GM04504 (cell line): ENCODE measurements around the gene PLEKHA8.
"Not testable (repeated sequence)": the region's sequence is repeated elsewhere in the genome, so short reads cannot be mapped to it uniquely, and the experiment has no call there.

ENCODE experiments used
- DNase-seq: peaks from one replicate; pipeline ENCODE4 v3.0.0-alpha.2; 2012; ENCODE audit warnings: low read depth

Gene PLEKHA8

DNA sequence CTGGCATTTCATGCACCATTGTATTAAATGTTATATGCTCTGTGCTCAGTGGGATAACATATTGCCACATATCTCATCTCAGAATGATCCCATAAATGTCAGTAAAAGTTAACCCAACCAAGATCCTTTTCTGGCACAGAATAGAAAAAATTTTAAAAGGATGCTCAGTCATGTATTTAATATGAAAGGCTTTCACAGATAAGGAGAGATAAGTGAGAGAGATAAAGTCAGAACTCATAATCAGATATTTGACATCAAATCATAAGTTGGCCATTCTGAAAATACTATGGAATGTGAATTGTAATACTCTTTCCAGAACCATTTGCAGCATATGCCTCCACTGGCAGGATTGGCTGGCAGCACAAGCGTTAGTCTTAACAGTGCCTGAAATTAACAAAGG is 38.5 kb downstream of the PLEKHA8 start:
- DNase-seq = no peak

GRCh38 chr7:30068117-30068516 is 39.9 kb downstream of the PLEKHA8 start:
- peak; percentile 80 for DNase-seq

- no peak for DNase-seq
Measured at GRCh38 chr7:30069096-30069867, 41.1 kb downstream of the PLEKHA8 start.

DNA sequence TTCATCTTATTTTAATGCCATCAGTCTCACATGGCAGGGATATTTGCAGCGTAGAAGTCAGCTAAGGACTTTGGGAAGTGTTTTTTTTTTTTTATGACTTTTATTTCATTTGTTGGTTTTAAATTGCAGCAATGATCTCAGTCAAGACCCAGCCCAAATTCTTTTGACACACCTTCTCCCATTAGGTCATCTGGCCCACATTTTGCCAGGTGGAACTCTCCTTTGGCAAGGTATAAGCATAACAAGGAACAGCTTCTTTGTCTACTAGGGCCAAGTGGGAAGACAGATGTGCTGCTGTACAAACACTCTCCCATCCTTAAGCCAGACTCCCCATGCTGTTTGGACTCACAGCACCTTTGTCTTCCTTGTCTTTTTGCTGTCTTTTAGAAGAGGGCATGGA is 41.8 kb downstream of the PLEKHA8 start:
- DNase-seq = no peak

DNA sequence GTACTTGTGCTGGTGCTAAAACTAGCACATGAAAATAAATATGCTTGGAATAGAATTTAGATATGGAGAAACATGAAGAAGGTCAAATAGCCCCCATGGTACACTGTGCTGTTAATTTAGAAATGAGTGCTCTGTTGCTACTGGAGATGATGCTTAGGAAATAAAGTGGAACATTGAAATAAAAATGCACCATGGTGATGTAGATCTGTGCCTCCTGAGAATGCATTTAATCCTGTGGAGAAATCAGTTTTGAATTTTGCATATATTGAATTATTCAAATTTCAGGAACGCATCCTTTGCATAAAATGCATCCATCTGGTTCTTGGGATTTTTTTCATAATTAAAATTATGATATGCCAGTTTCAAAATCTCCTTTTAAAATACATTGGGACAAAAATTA is 44.5 kb downstream of the PLEKHA8 start:
- no peak for DNase-seq

DNA sequence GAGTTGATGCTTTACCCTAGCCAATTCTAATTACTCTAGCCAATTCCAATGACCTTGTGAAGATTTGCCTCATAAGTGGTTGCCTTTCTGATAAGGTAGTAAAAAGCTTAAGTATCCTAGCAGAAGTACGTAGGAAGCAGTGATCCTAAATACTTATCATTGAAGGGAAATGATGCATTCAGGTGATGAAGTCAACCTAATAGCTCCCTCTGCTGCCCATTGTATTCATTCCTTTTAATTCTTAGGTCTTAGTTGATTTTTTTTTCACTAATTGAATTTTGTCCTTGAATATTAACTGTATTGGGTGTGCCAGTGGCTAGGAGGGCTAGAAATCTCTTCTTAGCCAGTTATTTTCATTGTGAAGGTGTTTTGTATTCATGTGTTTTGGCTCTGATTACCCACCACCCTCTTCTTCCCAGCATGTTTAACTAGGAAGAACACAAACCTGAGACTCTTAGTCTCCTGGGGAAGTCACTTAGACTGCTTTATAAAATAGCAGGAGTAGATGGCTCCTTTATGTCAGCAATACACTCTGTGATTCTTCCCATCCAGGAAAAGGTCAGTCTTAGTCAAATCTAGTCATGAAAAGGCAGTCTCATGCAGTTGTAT is 46.3 kb downstream of the PLEKHA8 start:
- no peak for DNase-seq

DNA sequence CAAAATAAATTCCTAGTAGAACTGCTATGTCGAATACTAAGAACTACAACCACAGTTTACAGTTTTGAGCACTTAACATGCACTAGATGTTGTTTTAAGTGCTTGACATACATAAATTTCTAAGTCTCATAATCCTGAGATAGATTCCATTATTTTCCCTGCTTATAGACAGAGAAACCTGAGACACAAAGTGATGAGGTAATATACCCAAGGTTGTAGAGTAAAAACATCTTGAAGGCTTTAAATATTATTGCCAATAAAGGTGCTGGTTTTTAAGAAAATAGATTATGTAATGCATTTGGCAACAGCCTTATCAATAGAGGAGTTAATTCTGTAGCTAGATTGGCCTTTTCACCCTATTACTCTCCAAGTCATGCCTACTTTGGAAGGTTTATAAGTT is 48.2 kb downstream of the PLEKHA8 start:
- no peak for DNase-seq

GRCh38 chr7:30078280-30078679 is 50.1 kb downstream of the PLEKHA8 start:
- no peak for DNase-seq

GRCh38 chr7:30079880-30080279 is 51.7 kb downstream of the PLEKHA8 start:
- no peak for DNase-seq

DNA sequence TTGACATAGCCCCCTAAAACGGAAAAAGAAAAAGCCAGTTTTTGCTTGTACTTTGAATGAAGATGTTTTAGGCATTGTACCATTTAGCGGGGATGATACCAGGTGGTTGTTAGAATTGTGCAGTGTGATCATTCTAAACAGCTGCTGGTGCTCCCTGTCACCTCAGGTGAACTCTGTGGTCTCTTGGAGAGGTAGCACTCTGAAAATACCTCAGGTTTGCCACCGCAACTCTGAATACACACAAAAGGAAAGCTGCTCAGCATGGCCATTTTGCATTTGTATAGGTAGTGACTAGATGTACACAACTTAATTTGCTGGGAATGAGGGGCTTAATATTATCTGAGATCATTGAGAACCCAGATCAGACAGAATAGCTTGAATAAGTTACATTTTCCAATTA is 52.6 kb downstream of the PLEKHA8 start:
- no peak for DNase-seq

DNA sequence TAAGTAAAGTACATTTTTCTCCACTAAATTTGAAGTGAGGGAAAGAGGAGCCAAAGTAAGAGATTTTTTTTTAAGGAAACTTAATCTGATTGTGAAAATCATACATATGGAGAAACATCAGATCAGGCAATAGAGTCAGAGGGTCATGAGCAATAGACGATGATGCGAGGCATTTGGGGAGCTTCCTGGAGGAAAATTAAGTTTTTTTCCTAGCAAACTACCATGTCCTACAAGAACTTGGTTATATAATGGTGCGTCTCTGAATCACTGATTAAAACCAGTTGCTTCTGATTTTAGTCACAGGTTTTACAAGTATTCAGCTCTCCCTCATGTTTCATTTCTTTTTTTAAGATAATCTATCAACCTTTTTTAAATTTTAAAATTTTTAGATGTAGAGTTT is 54.5 kb downstream of the PLEKHA8 start:
- DNase-seq = no peak

GRCh38 chr7:30083334-30083733 is 55.1 kb downstream of the PLEKHA8 start:
- no peak for DNase-seq

GRCh38 chr7:30084212-30084611 is 56.0 kb downstream of the PLEKHA8 start:
- DNase-seq = no peak

GRCh38 chr7:30086529-30086928 is 58.3 kb downstream of the PLEKHA8 start:
- DNase-seq = no peak

GRCh38 chr7:30087371-30087770 is 59.2 kb downstream of the PLEKHA8 start:
- no peak for DNase-seq

DNA sequence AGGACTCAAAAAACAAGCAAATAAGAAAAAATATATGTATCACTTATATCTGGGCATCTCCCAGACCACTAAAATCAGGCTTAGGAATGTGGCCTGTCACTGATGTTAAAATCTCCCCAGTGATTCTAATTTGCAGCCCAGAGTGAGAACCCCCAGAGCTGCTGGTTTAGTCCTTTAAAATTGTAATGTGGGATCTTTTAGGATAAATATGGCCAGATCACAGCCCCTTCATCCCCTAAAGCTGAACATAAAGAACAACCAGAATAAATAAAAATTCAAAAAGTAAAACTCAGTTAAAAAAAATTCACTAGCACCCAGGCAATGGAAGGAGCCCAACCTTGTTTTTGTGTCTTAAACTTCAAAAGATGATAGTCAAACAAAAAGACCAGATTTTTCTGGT is 60.1 kb downstream of the PLEKHA8 start:
- DNase-seq = no peak

DNA sequence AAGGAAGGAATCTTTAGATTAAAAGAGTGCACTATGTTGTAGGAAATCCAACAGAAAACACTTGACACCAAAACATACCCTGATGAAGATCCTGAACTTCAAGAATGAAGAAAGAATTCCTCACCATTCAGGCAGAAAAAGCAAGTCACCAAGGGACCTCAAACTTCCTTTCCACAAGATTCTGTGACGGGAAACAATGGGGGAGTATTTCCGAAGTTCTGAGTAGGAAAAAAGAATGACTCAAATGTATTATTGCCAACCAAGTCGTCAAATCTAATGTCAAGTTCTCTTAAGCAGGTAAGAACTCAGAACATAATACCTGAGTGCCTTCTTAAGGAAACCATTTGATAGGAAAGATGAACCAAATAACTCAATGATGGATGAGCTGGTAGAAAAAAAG is 61.9 kb downstream of the PLEKHA8 start:
- DNase-seq = no peak

GRCh38 chr7:30091491-30091912 is 63.3 kb downstream of the PLEKHA8 start:
- peak; percentile 59 for DNase-seq

GRCh38 chr7:30091987-30092386 is 63.8 kb downstream of the PLEKHA8 start:
- no peak for DNase-seq

DNA sequence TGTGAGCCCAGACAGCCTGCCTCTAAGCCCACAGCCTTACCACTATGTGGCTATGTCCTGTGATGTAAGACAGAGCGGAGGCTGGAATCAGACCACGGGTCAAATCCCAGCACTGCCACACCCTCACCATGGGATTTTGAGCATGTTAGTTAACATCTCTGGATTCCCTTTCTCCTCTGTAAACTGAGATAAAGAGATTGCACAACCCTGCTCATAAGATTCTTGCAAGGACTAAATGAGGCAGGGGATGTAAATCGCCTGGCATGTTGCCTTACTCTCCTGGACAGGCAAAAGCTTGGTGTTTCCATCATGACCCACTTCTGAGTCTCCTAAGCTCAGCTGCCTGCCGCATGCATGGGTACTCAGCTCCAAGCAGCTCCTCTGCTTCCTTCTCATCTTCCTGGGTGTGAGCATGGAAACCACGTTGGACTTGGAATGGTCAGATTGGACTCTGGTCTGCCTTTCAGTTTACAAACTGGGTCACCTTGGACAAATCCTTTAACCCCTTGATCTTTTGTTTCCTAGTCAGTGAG is 65.3 kb downstream of the PLEKHA8 start:
- no peak for DNase-seq

DNA sequence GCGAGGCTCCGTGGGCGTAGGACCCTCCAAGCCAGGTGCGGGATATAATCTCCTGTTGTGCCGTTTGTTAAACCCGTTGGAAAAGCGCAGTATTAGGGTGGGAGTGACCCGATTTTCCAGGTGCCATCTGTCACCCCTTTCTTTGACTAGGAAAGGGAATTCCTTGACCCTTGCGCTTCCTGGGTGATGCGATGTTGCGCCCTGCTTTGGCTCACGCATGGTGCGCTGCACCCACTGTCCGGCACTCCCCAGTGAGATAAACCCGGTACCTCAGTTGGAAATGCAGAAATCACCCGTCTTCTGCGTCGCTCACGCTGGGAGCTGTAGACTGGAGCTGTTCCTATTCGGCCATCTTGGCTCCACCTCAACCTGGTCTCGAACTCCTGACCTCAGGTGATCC is 70.4 kb downstream of the PLEKHA8 start:
- DNase-seq = not testable (repeated sequence)

DNA sequence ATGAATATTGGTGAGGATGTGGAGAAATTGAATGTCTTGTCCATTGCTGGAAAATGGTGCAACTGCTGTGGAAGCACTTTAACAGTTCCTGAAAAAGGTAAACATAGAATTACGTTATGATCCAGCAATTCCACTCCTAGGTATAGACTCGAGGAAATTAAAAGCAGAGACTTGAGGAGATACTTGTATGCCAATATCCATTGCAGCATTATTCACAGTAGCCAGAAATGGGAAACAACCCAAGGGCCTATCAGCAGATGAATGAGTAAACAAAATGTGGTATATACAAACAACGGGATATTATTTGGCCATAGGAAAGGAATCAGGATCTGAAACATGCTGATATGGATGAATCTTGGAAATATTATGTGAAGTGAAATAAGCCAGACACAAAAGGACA is 74.1 kb downstream of the PLEKHA8 start:
- DNase-seq = no peak

GRCh38 chr7:30104157-30104556 is 75.9 kb downstream of the PLEKHA8 start:
- DNase-seq = no peak
